ENCODE data around the gene GPBP1. TPM values are rescaled to one million over a fixed set of nuclear protein-coding genes. Genes with fewer than 3 reads are reported as not detected.

GPBP1 gene
- total and polyA plus RNA-seq, 7 donors: 37.3 to 74.0 (median 53.1) TPM

- 96 to 99% (median 97%) methylated on average over 2 of the region's 2 CpGs for WGBS, 3 donors
- intact Hi-C loops (cut with DNase I): no loop called here
- H3K27me3 ChIP-seq (ENCODE audit: insufficient read depth in 3 of 3, low read length in 2 of 3): no peaks in the 10 kb centered on the region
- no peak for TF ChIP-seq CTCF (IDR thresholded peaks at IDR 0.05)
- no peaks in the 10 kb centered on the region for H3K4me1 ChIP-seq
- H3K27ac ChIP-seq: no peak overlapping the region
- no peak overlapping the region for H3K4me3 ChIP-seq
- H3K36me3 ChIP-seq (ENCODE audit: insufficient read depth in 1 of 2, low read depth in 1 of 2): peaks cover 0 to 64% of the 10 kb centered on the region in 2 donors
- H3K9me3 ChIP-seq: no peaks in the 10 kb centered on the region
- no peak for DNase-seq
- no peak for ATAC-seq
Observed at GRCh38 chr5:57246426-57246825, 72.6 kb downstream of the GPBP1 start.

- Histone ChIP-seq H3K27ac (no peak overlapping the region), H3K27me3 (ENCODE audit: insufficient read depth in 3 of 3, low read length in 2 of 3) (no peaks in the 10 kb centered on the region), H3K4me3 (no peak overlapping the region), H3K9me3 (no peaks in the 10 kb centered on the region), H3K4me1 (no peaks in the 10 kb centered on the region), H3K36me3 (ENCODE audit: insufficient read depth in 1 of 2, low read depth in 1 of 2) (peaks cover 0 to 77% of the 10 kb centered on the region in 2 donors)
- no peak for ATAC-seq
- no peak for TF ChIP-seq CTCF (IDR thresholded peaks at IDR 0.05)
- intact Hi-C loops (cut with DNase I): no loop called here
- no peak for DNase-seq
- WGBS, 3 donors: 89 to 96% (median 94%) methylated on average over 2 of the region's 2 CpGs
Observed at GRCh38 chr5:57247765-57248164, 73.9 kb downstream of the GPBP1 start.

- H3K27me3 ChIP-seq (ENCODE audit: insufficient read depth in 3 of 3, low read length in 2 of 3): no peaks in the 10 kb centered on the region
- ATAC-seq (no peak), DNase-seq (no peak)
- intact Hi-C loops (cut with DNase I): no loop called here
- no peaks in the 10 kb centered on the region for H3K9me3 ChIP-seq
- H3K36me3 ChIP-seq (ENCODE audit: insufficient read depth in 1 of 2, low read depth in 1 of 2): peaks cover 0 to 91% of the 10 kb centered on the region in 2 donors
- no peaks in the 10 kb centered on the region for H3K4me1 ChIP-seq
- no peak overlapping the region for H3K4me3 ChIP-seq
- no peak for TF ChIP-seq CTCF (IDR thresholded peaks at IDR 0.05)
- no peak overlapping the region for H3K27ac ChIP-seq
- WGBS, 3 donors: 88 to 96% (median 89%) methylated on average over 7 to 8 of the region's 8 CpGs
Observed at GRCh38 chr5:57249265-57249874, 75.5 kb downstream of the GPBP1 start.

GRCh38 chr5:57258052-57258451 lies 84.2 kb downstream of the GPBP1 start:
- no peaks in the 10 kb centered on the region for H3K27me3 ChIP-seq (ENCODE audit: insufficient read depth in 3 of 3, low read length in 2 of 3)
- 86 to 88% (median 87%) methylated on average over 4 of the region's 4 CpGs for WGBS, 3 donors
- H3K4me1 ChIP-seq: no peaks in the 10 kb centered on the region
- H3K27ac ChIP-seq: no peak overlapping the region
- DNase-seq (no peak), ATAC-seq (no peak)
- no peaks in the 10 kb centered on the region for H3K9me3 ChIP-seq
- no peak for TF ChIP-seq CTCF (IDR thresholded peaks at IDR 0.05)
- peaks cover 9 to 90% of the 10 kb centered on the region in 2 donors for H3K36me3 ChIP-seq (ENCODE audit: insufficient read depth in 1 of 2, low read depth in 1 of 2)
- no peak overlapping the region for H3K4me3 ChIP-seq
- intact Hi-C loops (cut with DNase I): no loop called here

- WGBS, 3 donors: 52 to 72% (median 54%) methylated on average over 1 of the region's 1 CpG
- DNase-seq (no peak), ATAC-seq (no peak)
- TF ChIP-seq CTCF (IDR thresholded peaks at IDR 0.05): no peak
- H3K36me3 ChIP-seq (ENCODE audit: insufficient read depth in 1 of 2, low read depth in 1 of 2): peaks cover 10 to 92% of the 10 kb centered on the region in 2 donors
- H3K4me1 ChIP-seq: no peaks in the 10 kb centered on the region
- no peak overlapping the region for H3K4me3 ChIP-seq
- no peaks in the 10 kb centered on the region for H3K27me3 ChIP-seq (ENCODE audit: insufficient read depth in 3 of 3, low read length in 2 of 3)
- intact Hi-C loops (cut with DNase I): no loop called here
- H3K27ac ChIP-seq: no peak overlapping the region
- H3K9me3 ChIP-seq: no peaks in the 10 kb centered on the region
Observed at GRCh38 chr5:57258943-57259342, 85.1 kb downstream of the GPBP1 start.
